Ishikawa (cell line): ENCODE data around the gene VAPB.

Experiments used
- CEBPB ChIP-seq: IDR thresholded peaks from 2 replicates; pipeline ENCODE4 v1.6.1; 2012
- CREB1 ChIP-seq: IDR thresholded peaks from 2 replicates; pipeline ENCODE4 v1.6.1; 2012; ENCODE audit warnings: low read depth
- EGR1 ChIP-seq: IDR thresholded peaks from 2 replicates; pipeline ENCODE4 v1.6.1; 2012
- EP300 ChIP-seq: IDR thresholded peaks from 2 replicates; pipeline ENCODE4 v1.6.1; 2012; ENCODE audit warnings: borderline replicate concordance
- FOXM1 ChIP-seq: IDR thresholded peaks from 2 replicates; pipeline ENCODE4 v1.6.1; 2012; ENCODE audit warnings: low read depth, borderline replicate concordance
- NFIC ChIP-seq: IDR thresholded peaks from 2 replicates; pipeline ENCODE4 v1.6.1; 2012
- RAD21 ChIP-seq: IDR thresholded peaks from 2 replicates; pipeline ENCODE4 v1.6.1; 2012; ENCODE audit warnings: low read depth
- TAF1 ChIP-seq: IDR thresholded peaks from 2 replicates; pipeline ENCODE4 v1.6.1; 2012; ENCODE audit warnings: low read depth, mild to moderate bottlenecking
- TCF12 ChIP-seq: IDR thresholded peaks from 2 replicates; pipeline ENCODE4 v1.6.1; 2012; ENCODE audit warnings: low read depth
- TEAD4 ChIP-seq: IDR thresholded peaks from 2 replicates; pipeline ENCODE4 v1.6.1; 2012
- YY1 ChIP-seq: IDR thresholded peaks from 2 replicates; pipeline ENCODE4 v1.6.1; 2012; ENCODE audit warnings: low read depth
- ZBTB7A ChIP-seq: IDR thresholded peaks from 2 replicates; pipeline ENCODE4 v1.6.1; 2012; ENCODE audit warnings: low read depth
- TF ChIP-seq, protein P1 (sequence below): IDR thresholded peaks from 2 replicates; pipeline ENCODE4 v1.6.1; 2012
- TF ChIP-seq, protein P2 (sequence below): IDR thresholded peaks from 2 replicates; pipeline ENCODE4 v1.6.1; 2012
- TF ChIP-seq, protein P3 (sequence below): IDR thresholded peaks from 2 replicates; pipeline ENCODE4 v1.6.1; 2012; ENCODE audit warnings: low read depth, mild to moderate bottlenecking

Gene VAPB

DNA sequence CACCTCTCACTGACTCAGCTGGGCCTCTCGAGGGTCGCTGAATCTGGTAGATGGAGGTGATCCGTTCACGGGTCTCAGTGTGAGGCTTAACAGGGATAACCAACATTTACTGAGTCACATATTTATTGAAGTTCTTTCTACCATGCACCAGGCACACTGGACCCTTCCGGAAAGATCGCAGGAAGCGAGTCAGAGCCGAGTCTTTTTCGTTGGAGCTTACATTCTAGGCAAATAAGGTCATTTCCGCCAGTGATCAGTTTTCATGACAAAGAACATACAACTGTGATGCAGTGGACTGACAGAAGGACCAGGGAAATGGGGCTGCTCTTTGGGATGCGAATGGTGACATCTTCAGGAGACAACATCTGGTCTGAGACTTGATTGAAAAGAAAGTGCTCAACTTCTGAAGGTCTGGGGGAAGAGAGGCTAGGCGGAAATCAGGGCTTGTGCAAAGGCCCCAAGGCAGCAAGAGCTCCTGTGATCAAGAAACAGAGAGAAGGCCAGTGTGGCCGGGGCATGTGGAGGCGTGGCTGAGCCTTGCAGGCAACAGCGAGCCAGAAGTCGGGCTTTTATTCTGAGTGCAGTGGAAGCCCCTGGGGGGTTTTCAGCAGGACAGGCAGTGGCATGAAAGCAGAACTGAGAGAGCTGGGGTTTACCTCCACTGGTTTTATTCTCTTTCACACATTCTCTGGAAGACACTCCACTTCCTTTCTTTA is 69.5 kb downstream of the VAPB start:
- TF ChIP-seq TCF12 (no peak), RAD21 (no peak), CREB1 (no peak), NFIC (no peak), YY1 (no peak), CEBPB (no peak), EGR1 (no peak), TEAD4 (no peak), TAF1 (no peak)
- TF ChIP-seq, protein P1, sequence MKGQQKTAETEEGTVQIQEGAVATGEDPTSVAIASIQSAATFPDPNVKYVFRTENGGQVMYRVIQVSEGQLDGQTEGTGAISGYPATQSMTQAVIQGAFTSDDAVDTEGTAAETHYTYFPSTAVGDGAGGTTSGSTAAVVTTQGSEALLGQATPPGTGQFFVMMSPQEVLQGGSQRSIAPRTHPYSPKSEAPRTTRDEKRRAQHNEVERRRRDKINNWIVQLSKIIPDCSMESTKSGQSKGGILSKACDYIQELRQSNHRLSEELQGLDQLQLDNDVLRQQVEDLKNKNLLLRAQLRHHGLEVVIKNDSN = no peak
- TF ChIP-seq, protein P2, sequence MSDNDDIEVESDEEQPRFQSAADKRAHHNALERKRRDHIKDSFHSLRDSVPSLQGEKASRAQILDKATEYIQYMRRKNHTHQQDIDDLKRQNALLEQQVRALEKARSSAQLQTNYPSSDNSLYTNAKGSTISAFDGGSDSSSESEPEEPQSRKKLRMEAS = no peak
- TF ChIP-seq, protein P3, sequence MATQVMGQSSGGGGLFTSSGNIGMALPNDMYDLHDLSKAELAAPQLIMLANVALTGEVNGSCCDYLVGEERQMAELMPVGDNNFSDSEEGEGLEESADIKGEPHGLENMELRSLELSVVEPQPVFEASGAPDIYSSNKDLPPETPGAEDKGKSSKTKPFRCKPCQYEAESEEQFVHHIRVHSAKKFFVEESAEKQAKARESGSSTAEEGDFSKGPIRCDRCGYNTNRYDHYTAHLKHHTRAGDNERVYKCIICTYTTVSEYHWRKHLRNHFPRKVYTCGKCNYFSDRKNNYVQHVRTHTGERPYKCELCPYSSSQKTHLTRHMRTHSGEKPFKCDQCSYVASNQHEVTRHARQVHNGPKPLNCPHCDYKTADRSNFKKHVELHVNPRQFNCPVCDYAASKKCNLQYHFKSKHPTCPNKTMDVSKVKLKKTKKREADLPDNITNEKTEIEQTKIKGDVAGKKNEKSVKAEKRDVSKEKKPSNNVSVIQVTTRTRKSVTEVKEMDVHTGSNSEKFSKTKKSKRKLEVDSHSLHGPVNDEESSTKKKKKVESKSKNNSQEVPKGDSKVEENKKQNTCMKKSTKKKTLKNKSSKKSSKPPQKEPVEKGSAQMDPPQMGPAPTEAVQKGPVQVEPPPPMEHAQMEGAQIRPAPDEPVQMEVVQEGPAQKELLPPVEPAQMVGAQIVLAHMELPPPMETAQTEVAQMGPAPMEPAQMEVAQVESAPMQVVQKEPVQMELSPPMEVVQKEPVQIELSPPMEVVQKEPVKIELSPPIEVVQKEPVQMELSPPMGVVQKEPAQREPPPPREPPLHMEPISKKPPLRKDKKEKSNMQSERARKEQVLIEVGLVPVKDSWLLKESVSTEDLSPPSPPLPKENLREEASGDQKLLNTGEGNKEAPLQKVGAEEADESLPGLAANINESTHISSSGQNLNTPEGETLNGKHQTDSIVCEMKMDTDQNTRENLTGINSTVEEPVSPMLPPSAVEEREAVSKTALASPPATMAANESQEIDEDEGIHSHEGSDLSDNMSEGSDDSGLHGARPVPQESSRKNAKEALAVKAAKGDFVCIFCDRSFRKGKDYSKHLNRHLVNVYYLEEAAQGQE = no peak

DNA sequence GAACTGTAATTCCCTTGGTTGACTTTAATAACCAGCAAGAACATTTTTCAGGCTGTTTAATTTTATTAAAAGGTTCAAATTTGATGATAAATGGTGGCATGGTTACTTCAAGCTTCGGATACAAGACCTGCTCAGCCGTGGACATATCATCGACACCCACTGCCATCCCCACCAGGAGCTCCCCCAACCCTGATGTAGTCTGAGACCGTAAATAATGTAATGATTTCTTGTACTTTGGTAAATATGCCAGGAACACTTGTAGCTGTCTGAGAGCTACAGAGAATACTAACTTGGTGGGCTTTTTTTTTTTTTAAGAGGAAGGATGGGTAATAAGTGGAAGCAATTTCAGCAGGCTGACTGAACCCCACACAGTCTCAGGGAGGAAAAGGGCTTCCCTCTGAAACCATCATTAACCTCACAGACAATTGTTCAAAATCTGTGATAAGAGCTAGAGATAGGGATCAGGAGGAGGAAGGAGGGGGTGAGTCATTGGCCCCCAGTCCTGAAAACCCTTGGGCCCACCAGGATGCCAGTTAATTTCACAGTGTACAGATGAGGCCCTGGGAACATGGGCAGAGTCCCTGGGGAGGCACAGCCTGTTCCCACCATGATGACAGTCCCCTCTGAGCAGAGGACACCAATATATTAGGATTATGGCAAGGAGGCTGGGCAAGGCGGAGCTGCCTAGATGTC is 70.2 kb downstream of the VAPB start:
- TF ChIP-seq ZBTB7A = no peak
- no peak for TF ChIP-seq EP300
- TF ChIP-seq EGR1 = no peak
- no peak for TF ChIP-seq CEBPB
- TF ChIP-seq CREB1 = no peak
- TF ChIP-seq, protein P2 = no peak
- no peak for TF ChIP-seq TCF12
- no peak for TF ChIP-seq NFIC
- no peak for TF ChIP-seq TEAD4
- no peak for TF ChIP-seq YY1

DNA sequence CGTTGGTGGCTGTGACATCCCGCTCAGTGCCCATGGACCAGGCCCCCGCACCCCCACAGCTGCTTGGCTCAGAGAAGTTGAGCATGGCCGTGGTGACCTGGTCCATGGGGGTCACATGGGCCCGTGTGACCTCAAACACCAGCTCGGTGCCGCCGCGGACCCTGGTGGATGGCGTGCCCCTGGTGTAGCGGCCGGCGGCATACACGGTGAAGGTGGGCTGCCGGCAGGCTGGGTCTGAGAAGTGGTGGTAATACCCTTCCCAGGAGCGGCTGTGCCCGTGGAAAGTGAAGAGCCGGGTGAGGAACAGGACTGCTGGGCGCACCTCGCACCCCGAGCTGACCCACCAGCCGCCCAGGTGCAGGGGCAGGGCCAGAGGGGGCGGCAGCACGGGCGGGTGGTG is 72.1 kb downstream of the VAPB start:
- TF ChIP-seq, protein P3 = no peak
- no peak for TF ChIP-seq FOXM1
- TF ChIP-seq ZBTB7A = no peak
- TF ChIP-seq CEBPB = no peak
- no peak for TF ChIP-seq NFIC
- TF ChIP-seq EP300 = no peak
- TF ChIP-seq, protein P1 = no peak
- TF ChIP-seq TCF12 = no peak
- TF ChIP-seq CREB1 = no peak
- TF ChIP-seq RAD21 = no peak

DNA sequence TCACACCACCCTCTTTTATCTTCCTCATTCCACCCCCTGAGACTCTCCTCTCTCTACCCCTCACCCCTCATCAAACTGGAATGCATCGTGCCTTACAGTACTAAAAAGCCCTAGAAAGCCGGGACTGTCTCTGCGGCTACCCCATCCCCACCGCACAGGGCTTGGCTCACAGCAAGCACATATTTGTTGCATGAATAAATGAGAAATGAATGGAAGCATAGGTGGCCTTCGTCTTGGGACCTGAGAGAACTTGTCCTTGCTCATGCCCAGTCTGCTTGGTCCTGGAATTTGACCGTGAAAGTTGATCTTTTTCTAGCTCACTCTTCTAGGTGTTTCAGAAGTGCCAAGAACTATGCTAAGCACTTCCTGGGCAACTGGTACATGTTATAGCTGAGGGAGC is 72.9 kb downstream of the VAPB start:
- no peak for TF ChIP-seq FOXM1
- TF ChIP-seq EP300 = no peak
- TF ChIP-seq, protein P2 = no peak
- TF ChIP-seq CEBPB = no peak
- TF ChIP-seq, protein P1 = no peak
- TF ChIP-seq ZBTB7A = no peak
- TF ChIP-seq, protein P3 = no peak
